Upper lobe of right lung (tissue), 1 donor: Measurements from ENCODE around the gene KNDC1. TPM values are rescaled to one million over a fixed set of nuclear protein-coding genes. Genes with fewer than 3 reads are reported as not detected.
A peak's percentile ranks its signal among the peaks of the same experiment; 100 is the strongest.

Experiments
- ATAC-seq: fragments of 200-7000 bp; cut with Tn5 transposase; one replicate; pipeline ENCODE4 v1.9.1; 2020; ENCODE audit warnings: mild to moderate bottlenecking, moderate library complexity
- DNase-seq: peaks from one replicate; pipeline ENCODE4 v3.0.0-alpha.2; 2020
- H3K27ac ChIP-seq: fragments of 200-600 bp; one replicate; pipeline ENCODE4 v1.8.0; 2022
- H3K27me3 ChIP-seq: fragments of 200-600 bp; one replicate; pipeline ENCODE4 v1.8.0; 2022; ENCODE audit warnings: mild to moderate bottlenecking
- H3K36me3 ChIP-seq: fragments of 200-600 bp; one replicate; pipeline ENCODE4 v1.8.0; 2022
- H3K4me1 ChIP-seq: fragments of 200-600 bp; one replicate; pipeline ENCODE4 v1.8.0; 2022
- H3K4me3 ChIP-seq: fragments of 200-600 bp; one replicate; pipeline ENCODE4 v1.8.0; 2022; ENCODE audit warnings: mild to moderate bottlenecking
- H3K9me3 ChIP-seq: fragments of 200-600 bp; one replicate; pipeline ENCODE4 v1.8.0; 2022
- intact Hi-C: fragments of 100-400 bp; cut with DNase I; formaldehyde crosslinking; loops from one replicate; pipeline ENCODE4 v1.11.0; 2022
- total RNA-seq: library from RNA; stranded (reverse); fragmentation: NEBNext Ultra II Directional; extraction: Animal tissue kit (Norgen Biotek cat#: 25700); gene quantifications from one replicate; pipeline ENCODE4 v1.2.1, GENCODE V29; 2021
- TF ChIP-seq, protein P1 (sequence below): fragments of 200-600 bp; IDR thresholded peaks from one replicate; pipeline ENCODE4 v1.8.0; 2022; ENCODE audit warnings: antibody characterized with exemption
- donor health status: DM: no; HTN: yes; CAD: no; lungs with severe emphysema.

Gene KNDC1
- total RNA-seq, 1 donor from 2014 or later: 14.3 TPM

DNA sequence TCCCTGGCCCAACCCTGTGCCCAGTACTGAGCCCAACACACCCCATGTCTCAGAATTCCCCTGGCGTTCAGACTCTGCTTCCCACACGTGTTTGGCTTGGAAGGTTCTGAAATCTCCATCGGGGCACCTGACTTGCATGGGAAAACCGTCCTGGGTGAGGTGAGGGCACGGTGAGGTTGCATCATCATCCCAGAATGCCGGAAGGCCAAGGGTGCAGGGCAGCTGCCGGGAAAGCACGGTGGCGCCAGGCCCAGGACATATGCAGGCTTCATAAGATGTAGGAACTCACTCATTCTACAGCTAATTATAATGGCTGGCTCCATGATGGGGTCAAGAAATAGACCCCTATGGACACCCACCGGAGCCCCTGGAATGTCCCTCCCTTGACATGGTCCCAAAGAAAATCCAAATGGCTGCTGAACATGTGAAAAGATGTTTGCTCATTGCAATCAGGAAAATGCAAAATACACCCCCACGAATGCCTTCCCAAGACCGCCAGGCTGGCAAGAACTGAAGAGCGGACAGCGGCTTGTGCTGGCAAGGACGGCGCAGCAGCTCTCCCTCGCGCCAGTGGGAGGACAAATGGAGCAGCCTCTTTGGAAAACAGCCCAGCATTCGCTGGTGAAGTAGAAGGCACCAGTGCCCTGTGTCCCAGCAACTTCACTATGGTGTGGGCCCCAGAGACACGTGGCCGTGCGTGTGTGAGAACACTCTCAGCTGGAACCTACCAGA, 2.3 kb downstream of the KNDC1 start:
- intact Hi-C loops: no loop called here
- DNase-seq (peak; percentile 80), ATAC-seq (peak; percentile 13)
- no peak overlapping the region for H3K27ac ChIP-seq
- no peaks in the 10 kb centered on the region for H3K36me3 ChIP-seq
- H3K4me3 ChIP-seq: no peak overlapping the region
- H3K9me3 ChIP-seq: no peaks in the 10 kb centered on the region
- H3K27me3 ChIP-seq: peaks cover 30% of the 10 kb centered on the region
- H3K4me1 ChIP-seq: peaks cover 7% of the 10 kb centered on the region
- TF ChIP-seq, protein P1, sequence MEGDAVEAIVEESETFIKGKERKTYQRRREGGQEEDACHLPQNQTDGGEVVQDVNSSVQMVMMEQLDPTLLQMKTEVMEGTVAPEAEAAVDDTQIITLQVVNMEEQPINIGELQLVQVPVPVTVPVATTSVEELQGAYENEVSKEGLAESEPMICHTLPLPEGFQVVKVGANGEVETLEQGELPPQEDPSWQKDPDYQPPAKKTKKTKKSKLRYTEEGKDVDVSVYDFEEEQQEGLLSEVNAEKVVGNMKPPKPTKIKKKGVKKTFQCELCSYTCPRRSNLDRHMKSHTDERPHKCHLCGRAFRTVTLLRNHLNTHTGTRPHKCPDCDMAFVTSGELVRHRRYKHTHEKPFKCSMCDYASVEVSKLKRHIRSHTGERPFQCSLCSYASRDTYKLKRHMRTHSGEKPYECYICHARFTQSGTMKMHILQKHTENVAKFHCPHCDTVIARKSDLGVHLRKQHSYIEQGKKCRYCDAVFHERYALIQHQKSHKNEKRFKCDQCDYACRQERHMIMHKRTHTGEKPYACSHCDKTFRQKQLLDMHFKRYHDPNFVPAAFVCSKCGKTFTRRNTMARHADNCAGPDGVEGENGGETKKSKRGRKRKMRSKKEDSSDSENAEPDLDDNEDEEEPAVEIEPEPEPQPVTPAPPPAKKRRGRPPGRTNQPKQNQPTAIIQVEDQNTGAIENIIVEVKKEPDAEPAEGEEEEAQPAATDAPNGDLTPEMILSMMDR: no peak

DNA sequence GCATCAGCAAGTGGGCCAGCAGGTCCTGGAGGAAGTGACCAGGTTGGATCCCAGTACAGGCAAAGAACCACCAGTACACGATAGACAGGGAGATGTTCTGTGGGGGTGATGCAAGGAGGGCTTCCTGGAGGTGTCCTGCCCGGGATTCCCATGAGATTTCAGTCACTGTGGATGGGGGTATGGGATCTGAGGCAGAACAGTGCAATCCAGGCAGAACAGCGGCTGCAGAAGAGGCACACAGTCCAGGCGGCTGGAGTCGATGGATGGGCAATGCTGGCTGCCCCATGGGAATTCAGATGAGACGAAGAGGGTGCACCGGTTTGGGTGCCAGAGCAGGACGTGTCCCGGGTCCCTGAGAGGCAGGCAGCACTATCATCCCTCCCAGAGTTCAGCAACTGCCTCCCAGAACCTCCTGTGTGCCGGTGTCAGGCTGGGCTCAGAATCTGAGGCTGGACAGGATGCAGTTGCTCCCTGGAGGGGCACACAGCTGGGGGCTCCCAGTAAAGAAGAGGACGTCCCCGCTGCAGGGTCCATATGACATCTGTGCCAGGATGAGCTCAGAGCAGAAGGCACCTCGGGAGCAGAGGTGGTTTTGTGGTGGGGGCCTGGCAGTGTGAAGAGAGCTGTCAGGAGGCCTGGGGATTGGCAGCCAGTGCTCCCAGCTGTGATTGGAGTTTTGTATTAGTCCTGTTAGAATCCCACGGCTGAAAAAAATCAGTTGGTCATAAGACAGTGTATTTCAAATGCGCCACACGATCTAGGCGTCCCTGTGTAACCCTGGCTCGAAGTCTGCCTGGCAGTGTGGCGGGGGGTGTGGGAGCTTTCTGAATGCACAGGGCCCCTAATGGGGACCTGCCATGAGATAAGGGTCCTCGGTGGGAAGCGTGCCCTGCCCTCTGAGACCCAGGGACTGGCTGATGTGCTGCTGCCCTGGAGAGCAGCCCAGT, 3.2 kb downstream of the KNDC1 start:
- H3K4me3 ChIP-seq: no peak overlapping the region
- H3K36me3 ChIP-seq: no peaks in the 10 kb centered on the region
- H3K27me3 ChIP-seq: peaks cover 30% of the 10 kb centered on the region
- TF ChIP-seq, protein P1: no peak
- ATAC-seq (no peak), DNase-seq (no peak)
- H3K9me3 ChIP-seq: no peaks in the 10 kb centered on the region
- peaks cover 7% of the 10 kb centered on the region for H3K4me1 ChIP-seq
- no peak overlapping the region for H3K27ac ChIP-seq
- intact Hi-C loops: no loop called here

GRCh38 chr10:133163889-133164815, 4.1 kb downstream of the KNDC1 start:
- intact Hi-C loops: no loop called here

GRCh38 chr10:133164816-133165555, 5.0 kb downstream of the KNDC1 start:
- Histone ChIP-seq H3K4me3 (no peak overlapping the region), H3K36me3 (no peaks in the 10 kb centered on the region), H3K27ac (no peak overlapping the region), H3K27me3 (peaks cover 30% of the 10 kb centered on the region), H3K9me3 (no peaks in the 10 kb centered on the region), H3K4me1 (peaks cover 7% of the 10 kb centered on the region)
- ATAC-seq (no peak), DNase-seq (no peak)
- intact Hi-C loops: no loop called here
- TF ChIP-seq, protein P1: no peak

More at GRCh38 chr10:133163889-133164815, 4.1 kb downstream of the KNDC1 start:
- peaks cover 7% of the 10 kb centered on the region for H3K4me1 ChIP-seq
- H3K4me3 ChIP-seq: no peak overlapping the region
- H3K27ac ChIP-seq: no peak overlapping the region
- ATAC-seq: peak; percentile 42
- no peaks in the 10 kb centered on the region for H3K36me3 ChIP-seq
- H3K9me3 ChIP-seq: no peaks in the 10 kb centered on the region
- H3K27me3 ChIP-seq: peaks cover 30% of the 10 kb centered on the region
- DNase-seq: peak; percentile 80
- TF ChIP-seq, protein P1: no peak
